Activated CD8-positive, alpha-beta memory T cell treated with anti-CD3 and anti-CD28 coated beads, Interleukin-2, amount 10 ng/mL, durations not matched to agents 7 days and 5 days (primary cell): ENCODE results near the gene PIK3CD. TPM values are rescaled to one million over a fixed set of nuclear protein-coding genes. Genes with fewer than 3 reads are reported as not detected.
"Not testable (repeated sequence)": the region's sequence is repeated elsewhere in the genome, so short reads cannot be mapped to it uniquely, and the experiment has no call there.

Experiments
- ATAC-seq: fragments of 150-1000 bp; cut with Tn5 transposase; one replicate; pipeline ENCODE4 v1.10.0; 2021; ENCODE audit warnings: moderate library complexity
- CTCF ChIA-PET: fragments of 350-600 bp; sonication (Branson Sonifier 250); formaldehyde crosslinking; loops from one replicate; lab custom pipeline; 2021; ENCODE audit warnings: antibody characterized with exemption; lab: Charles Lee
- DNase-seq: peaks from one replicate; pipeline ENCODE4 v3.0.0-alpha.2; 2020
- H3K27ac Mint-ChIP-seq: one replicate; pipeline ENCODE4 v1.8.0; 2021; ENCODE audit warnings: mild to moderate bottlenecking, mixed read lengths
- H3K27me3 Mint-ChIP-seq: one replicate; pipeline ENCODE4 v1.8.0; 2021; ENCODE audit warnings: mixed read lengths
- H3K36me3 Mint-ChIP-seq: one replicate; pipeline ENCODE4 v1.8.0; 2021; ENCODE audit warnings: mild to moderate bottlenecking, mixed read lengths
- H3K4me1 Mint-ChIP-seq: one replicate; pipeline ENCODE4 v1.8.0; 2021; ENCODE audit warnings: mixed read lengths
- H3K4me3 Mint-ChIP-seq: one replicate; pipeline ENCODE4 v1.8.0; 2021; ENCODE audit warnings: mild to moderate bottlenecking, moderate library complexity, mixed read lengths
- H3K9me3 Mint-ChIP-seq: one replicate; pipeline ENCODE4 v1.8.0; 2022; ENCODE audit warnings: low read depth, mixed read lengths
- total RNA-seq, 2 experiments: library from RNA; stranded (reverse); gene quantifications; one replicate each; pipeline ENCODE4 v1.2.3, GENCODE V29; 2021

The PIK3CD gene
- total RNA-seq, 2 experiments from 2014 or later: 256 to 261 TPM

GRCh38 chr1:9748391-9748790 is 96.9 kb downstream of the PIK3CD start:
- ATAC-seq, H3K4me1 Mint-ChIP-seq, H3K27me3 Mint-ChIP-seq, H3K9me3 Mint-ChIP-seq, DNase-seq, H3K4me3 Mint-ChIP-seq, H3K27ac Mint-ChIP-seq: not testable (repeated sequence)
- CTCF ChIA-PET: interaction anchor here (1.0 kb wide), 1 partner anchor 95 kb away, joined by 3 read pairs; no protein-coding TSS in a partner anchor
- H3K36me3 Mint-ChIP-seq: peaks cover 31% of the 10 kb centered on the region

GRCh38 chr1:9749361-9749760 is 97.8 kb downstream of the PIK3CD start:
- DNase-seq (no peak), ATAC-seq (no peak)
- Mint-ChIP-seq H3K36me3 (peaks cover 24% of the 10 kb centered on the region), H3K9me3 (no peaks in the 10 kb centered on the region), H3K4me1 (peaks cover 2% of the 10 kb centered on the region), H3K27ac (no peak overlapping the region), H3K27me3 (no peaks in the 10 kb centered on the region), H3K4me3 (no peak overlapping the region)
- CTCF ChIA-PET: no interaction called here

GRCh38 chr1:9751971-9752370 is 100.4 kb downstream of the PIK3CD start:
- H3K9me3 Mint-ChIP-seq: no peaks in the 10 kb centered on the region
- CTCF ChIA-PET: interaction anchor here (0.9 kb wide), 1 partner anchor 64 kb away, joined by 3 read pairs; no protein-coding TSS in a partner anchor
- H3K4me3 Mint-ChIP-seq: no peak overlapping the region
- peaks cover 33% of the 10 kb centered on the region for H3K36me3 Mint-ChIP-seq
- no peaks in the 10 kb centered on the region for H3K27me3 Mint-ChIP-seq
- H3K27ac Mint-ChIP-seq: no peak overlapping the region
- ATAC-seq: no peak
- H3K4me1 Mint-ChIP-seq: peaks cover 2% of the 10 kb centered on the region
- DNase-seq: no peak

- Mint-ChIP-seq H3K4me3 (no peak overlapping the region), H3K9me3 (no peaks in the 10 kb centered on the region), H3K4me1 (peaks cover 2% of the 10 kb centered on the region), H3K27ac (no peak overlapping the region), H3K27me3 (no peaks in the 10 kb centered on the region), H3K36me3 (peaks cover 31% of the 10 kb centered on the region)
- ATAC-seq (no peak), DNase-seq (no peak)
- CTCF ChIA-PET: no interaction called here
Measured at GRCh38 chr1:9753121-9753531, 101.6 kb downstream of the PIK3CD start.

- Mint-ChIP-seq H3K36me3 (peaks cover 18% of the 10 kb centered on the region), H3K27ac (no peak overlapping the region), H3K4me1 (peaks cover 2% of the 10 kb centered on the region), H3K27me3 (no peaks in the 10 kb centered on the region), H3K4me3 (no peak overlapping the region), H3K9me3 (no peaks in the 10 kb centered on the region)
- CTCF ChIA-PET: no interaction called here
- DNase-seq (no peak), ATAC-seq (no peak)
Measured at GRCh38 chr1:9755441-9755995, 104.0 kb downstream of the PIK3CD start.

- CTCF ChIA-PET: no interaction called here
- no peak overlapping the region for H3K27ac Mint-ChIP-seq
- DNase-seq (no peak), ATAC-seq (no peak)
- no peaks in the 10 kb centered on the region for H3K27me3 Mint-ChIP-seq
- no peak overlapping the region for H3K4me3 Mint-ChIP-seq
- peaks cover 12% of the 10 kb centered on the region for H3K36me3 Mint-ChIP-seq
- H3K9me3 Mint-ChIP-seq: no peaks in the 10 kb centered on the region
- H3K4me1 Mint-ChIP-seq: no peaks in the 10 kb centered on the region
Measured at GRCh38 chr1:9758559-9759121, 107.1 kb downstream of the PIK3CD start.

GRCh38 chr1:9759939-9760338 is 108.4 kb downstream of the PIK3CD start:
- ATAC-seq: no peak
- no peak for DNase-seq
- Mint-ChIP-seq H3K9me3 (no peaks in the 10 kb centered on the region), H3K27ac (no peak overlapping the region), H3K36me3 (peaks cover 12% of the 10 kb centered on the region), H3K27me3 (no peaks in the 10 kb centered on the region), H3K4me1 (peaks cover 3% of the 10 kb centered on the region), H3K4me3 (no peak overlapping the region)
- CTCF ChIA-PET: interaction anchor here (1.9 kb wide), 1 partner anchor 25 kb away, joined by 4 read pairs; no protein-coding TSS in a partner anchor

GRCh38 chr1:9760824-9761223 is 109.3 kb downstream of the PIK3CD start:
- no peak overlapping the region for H3K27ac Mint-ChIP-seq
- H3K9me3 Mint-ChIP-seq: no peaks in the 10 kb centered on the region
- H3K36me3 Mint-ChIP-seq: peaks cover 6% of the 10 kb centered on the region
- peaks cover 3% of the 10 kb centered on the region for H3K4me1 Mint-ChIP-seq
- CTCF ChIA-PET: interaction anchor here (1.9 kb wide), 1 partner anchor 24 kb away, joined by 4 read pairs; no protein-coding TSS in a partner anchor
- DNase-seq: no peak
- H3K4me3 Mint-ChIP-seq: no peak overlapping the region
- ATAC-seq: no peak
- H3K27me3 Mint-ChIP-seq: no peaks in the 10 kb centered on the region

- Mint-ChIP-seq H3K4me1 (peaks cover 4% of the 10 kb centered on the region), H3K36me3 (peaks cover 6% of the 10 kb centered on the region), H3K27me3 (no peaks in the 10 kb centered on the region), H3K27ac (no peak overlapping the region), H3K9me3 (no peaks in the 10 kb centered on the region), H3K4me3 (no peak overlapping the region)
- DNase-seq (no peak), ATAC-seq (no peak)
- CTCF ChIA-PET: interaction anchor here (1.2 to 1.9 kb wide), 2 partner anchors 23 to 86 kb away, joined by 3 to 4 read pairs; no protein-coding TSS in a partner anchor
Measured at GRCh38 chr1:9761855-9762254, 110.3 kb downstream of the PIK3CD start.

- H3K9me3 Mint-ChIP-seq, H3K27ac Mint-ChIP-seq, H3K4me1 Mint-ChIP-seq, ATAC-seq, H3K27me3 Mint-ChIP-seq, H3K36me3 Mint-ChIP-seq, H3K4me3 Mint-ChIP-seq, DNase-seq: not testable (repeated sequence)
- CTCF ChIA-PET: interaction anchor here (1.2 kb wide), 1 partner anchor 85 kb away, joined by 3 read pairs; no protein-coding TSS in a partner anchor
Measured at GRCh38 chr1:9762446-9762845, 110.9 kb downstream of the PIK3CD start.

- peaks cover 6% of the 10 kb centered on the region for H3K36me3 Mint-ChIP-seq
- no peak for ATAC-seq
- H3K27ac Mint-ChIP-seq: no peak overlapping the region
- H3K9me3 Mint-ChIP-seq: no peaks in the 10 kb centered on the region
- DNase-seq: no peak
- peaks cover 4% of the 10 kb centered on the region for H3K4me1 Mint-ChIP-seq
- no peaks in the 10 kb centered on the region for H3K27me3 Mint-ChIP-seq
- CTCF ChIA-PET: interaction anchor here (0.7 to 1.4 kb wide), 2 partner anchors 64 to 251 kb away, joined by 3 read pairs; no protein-coding TSS in a partner anchor
- no peak overlapping the region for H3K4me3 Mint-ChIP-seq
Measured at GRCh38 chr1:9763914-9764313, 112.4 kb downstream of the PIK3CD start.

- H3K27me3 Mint-ChIP-seq: no peaks in the 10 kb centered on the region
- H3K4me1 Mint-ChIP-seq: peaks cover 9% of the 10 kb centered on the region
- H3K4me3 Mint-ChIP-seq: no peak overlapping the region
- CTCF ChIA-PET: interaction anchor here (0.7 kb wide), 1 partner anchor 252 kb away, joined by 3 read pairs; no protein-coding TSS in a partner anchor
- ATAC-seq: no peak
- no peak for DNase-seq
- no peak overlapping the region for H3K27ac Mint-ChIP-seq
- peaks cover 6% of the 10 kb centered on the region for H3K36me3 Mint-ChIP-seq
- no peaks in the 10 kb centered on the region for H3K9me3 Mint-ChIP-seq
Measured at GRCh38 chr1:9764550-9764949, 113.0 kb downstream of the PIK3CD start.

GRCh38 chr1:9766759-9767442 is 115.4 kb downstream of the PIK3CD start:
- Mint-ChIP-seq H3K4me1 (peaks cover 9% of the 10 kb centered on the region), H3K4me3 (no peak overlapping the region), H3K9me3 (no peaks in the 10 kb centered on the region), H3K36me3 (peaks cover 6% of the 10 kb centered on the region), H3K27ac (no peak overlapping the region), H3K27me3 (no peaks in the 10 kb centered on the region)
- CTCF ChIA-PET: interaction anchor here (0.7 to 1.0 kb wide), 2 partner anchors 12 to 276 kb away, joined by 3 to 5 read pairs; no protein-coding TSS in a partner anchor
- no peak for DNase-seq
- no peak for ATAC-seq
